ENCODE results near the gene TMEM117.

The TMEM117 gene

GRCh38 chr12:43980627-43981191 is 144.8 kb downstream of the TMEM117 start:
- Mint-ChIP-seq H3K4me3 (no peak overlapping the region), H3K27ac (no peak overlapping the region), H3K9me3 (peaks cover 28% of the 10 kb centered on the region), H3K4me1 (no peaks in the 10 kb centered on the region), H3K36me3 (ENCODE audit: low read depth) (peaks cover 14% of the 10 kb centered on the region), H3K27me3 (no peaks in the 10 kb centered on the region)
- no peak for ATAC-seq
- DNase-seq: no peak

- Mint-ChIP-seq H3K4me3 (no peak overlapping the region), H3K27me3 (no peaks in the 10 kb centered on the region), H3K36me3 (ENCODE audit: low read depth) (peaks cover 12% of the 10 kb centered on the region), H3K27ac (no peak overlapping the region), H3K9me3 (peaks cover 20% of the 10 kb centered on the region), H3K4me1 (no peaks in the 10 kb centered on the region)
- DNase-seq (no peak), ATAC-seq (no peak)
Measured at GRCh38 chr12:43981726-43982125, 145.8 kb downstream of the TMEM117 start.

GRCh38 chr12:43982544-43982943 is 146.7 kb downstream of the TMEM117 start:
- Mint-ChIP-seq H3K4me1 (no peaks in the 10 kb centered on the region), H3K27ac (no peak overlapping the region), H3K9me3 (peaks cover 17% of the 10 kb centered on the region), H3K27me3 (no peaks in the 10 kb centered on the region), H3K36me3 (ENCODE audit: low read depth) (peaks cover 12% of the 10 kb centered on the region), H3K4me3 (no peak overlapping the region)
- ATAC-seq (no peak), DNase-seq (no peak)

- H3K27ac Mint-ChIP-seq: peak overlapping the region; percentile 7
- H3K4me1 Mint-ChIP-seq: peaks cover 7% of the 10 kb centered on the region
- no peak for DNase-seq
- H3K9me3 Mint-ChIP-seq: no peaks in the 10 kb centered on the region
- H3K27me3 Mint-ChIP-seq: no peaks in the 10 kb centered on the region
- peak; percentile 57 for ATAC-seq
- no peaks in the 10 kb centered on the region for H3K36me3 Mint-ChIP-seq (ENCODE audit: low read depth)
- H3K4me3 Mint-ChIP-seq: no peak overlapping the region
Measured at GRCh38 chr12:43988838-43989560, 153.1 kb downstream of the TMEM117 start.

- DNase-seq (no peak), ATAC-seq (no peak)
- Mint-ChIP-seq H3K27me3 (no peaks in the 10 kb centered on the region), H3K27ac (no peak overlapping the region), H3K36me3 (ENCODE audit: low read depth) (no peaks in the 10 kb centered on the region), H3K4me1 (peaks cover 7% of the 10 kb centered on the region), H3K9me3 (no peaks in the 10 kb centered on the region), H3K4me3 (no peak overlapping the region)
Measured at GRCh38 chr12:43992856-43993255, 157.0 kb downstream of the TMEM117 start.

GRCh38 chr12:44000309-44000952 is 164.6 kb downstream of the TMEM117 start:
- DNase-seq (peak; percentile 5), ATAC-seq (peak; percentile 82)
- H3K4me3 Mint-ChIP-seq: no peak overlapping the region
- no peaks in the 10 kb centered on the region for H3K4me1 Mint-ChIP-seq
- H3K36me3 Mint-ChIP-seq (ENCODE audit: low read depth): peaks cover 2% of the 10 kb centered on the region
- H3K27ac Mint-ChIP-seq: no peak overlapping the region
- H3K27me3 Mint-ChIP-seq: no peaks in the 10 kb centered on the region
- no peaks in the 10 kb centered on the region for H3K9me3 Mint-ChIP-seq

GRCh38 chr12:44002607-44003006 is 166.7 kb downstream of the TMEM117 start:
- H3K36me3 Mint-ChIP-seq (ENCODE audit: low read depth): peaks cover 4% of the 10 kb centered on the region
- H3K27me3 Mint-ChIP-seq: no peaks in the 10 kb centered on the region
- no peaks in the 10 kb centered on the region for H3K4me1 Mint-ChIP-seq
- H3K27ac Mint-ChIP-seq: no peak overlapping the region
- DNase-seq (no peak), ATAC-seq (no peak)
- peaks cover under 1% of the 10 kb centered on the region for H3K9me3 Mint-ChIP-seq
- H3K4me3 Mint-ChIP-seq: no peak overlapping the region

- no peak for DNase-seq
- Mint-ChIP-seq H3K36me3 (ENCODE audit: low read depth) (peaks cover 4% of the 10 kb centered on the region), H3K9me3 (peaks cover 12% of the 10 kb centered on the region), H3K4me1 (no peaks in the 10 kb centered on the region), H3K27me3 (no peaks in the 10 kb centered on the region), H3K4me3 (no peak overlapping the region), H3K27ac (no peak overlapping the region)
- peak; percentile 37 for ATAC-seq
Measured at GRCh38 chr12:44003721-44004120, 167.8 kb downstream of the TMEM117 start.

- no peaks in the 10 kb centered on the region for H3K4me1 Mint-ChIP-seq
- ATAC-seq (no peak), DNase-seq (no peak)
- no peaks in the 10 kb centered on the region for H3K36me3 Mint-ChIP-seq (ENCODE audit: low read depth)
- H3K9me3 Mint-ChIP-seq: no peaks in the 10 kb centered on the region
- H3K27ac Mint-ChIP-seq: no peak overlapping the region
- H3K27me3 Mint-ChIP-seq: peaks cover 2% of the 10 kb centered on the region
- H3K4me3 Mint-ChIP-seq: no peak overlapping the region
Measured at GRCh38 chr12:44015333-44015941, 179.6 kb downstream of the TMEM117 start.

GRCh38 chr12:44017216-44017615 is 181.3 kb downstream of the TMEM117 start:
- no peak for ATAC-seq
- no peaks in the 10 kb centered on the region for H3K36me3 Mint-ChIP-seq (ENCODE audit: low read depth)
- DNase-seq: no peak
- H3K4me3 Mint-ChIP-seq: no peak overlapping the region
- H3K4me1 Mint-ChIP-seq: no peaks in the 10 kb centered on the region
- H3K9me3 Mint-ChIP-seq: no peaks in the 10 kb centered on the region
- peaks cover 2% of the 10 kb centered on the region for H3K27me3 Mint-ChIP-seq
- H3K27ac Mint-ChIP-seq: no peak overlapping the region

- DNase-seq (no peak), ATAC-seq (no peak)
- H3K27me3 Mint-ChIP-seq: peaks cover 2% of the 10 kb centered on the region
- H3K27ac Mint-ChIP-seq: no peak overlapping the region
- H3K4me1 Mint-ChIP-seq: no peaks in the 10 kb centered on the region
- H3K9me3 Mint-ChIP-seq: no peaks in the 10 kb centered on the region
- H3K4me3 Mint-ChIP-seq: no peak overlapping the region
- H3K36me3 Mint-ChIP-seq (ENCODE audit: low read depth): peaks cover 4% of the 10 kb centered on the region
Measured at GRCh38 chr12:44019118-44019517, 183.2 kb downstream of the TMEM117 start.

GRCh38 chr12:44020555-44020954 is 184.7 kb downstream of the TMEM117 start:
- no peak for ATAC-seq
- H3K9me3 Mint-ChIP-seq: no peaks in the 10 kb centered on the region
- no peak overlapping the region for H3K4me3 Mint-ChIP-seq
- H3K27ac Mint-ChIP-seq: no peak overlapping the region
- peaks cover 2% of the 10 kb centered on the region for H3K27me3 Mint-ChIP-seq
- peaks cover 4% of the 10 kb centered on the region for H3K36me3 Mint-ChIP-seq (ENCODE audit: low read depth)
- no peak for DNase-seq
- H3K4me1 Mint-ChIP-seq: no peaks in the 10 kb centered on the region

GRCh38 chr12:44021471-44021971 is 185.6 kb downstream of the TMEM117 start:
- no peak overlapping the region for H3K27ac Mint-ChIP-seq
- H3K36me3 Mint-ChIP-seq (ENCODE audit: low read depth): peaks cover 4% of the 10 kb centered on the region
- no peaks in the 10 kb centered on the region for H3K4me1 Mint-ChIP-seq
- H3K9me3 Mint-ChIP-seq: no peaks in the 10 kb centered on the region
- no peak overlapping the region for H3K4me3 Mint-ChIP-seq
- DNase-seq (no peak), ATAC-seq (no peak)
- no peaks in the 10 kb centered on the region for H3K27me3 Mint-ChIP-seq

- H3K27ac Mint-ChIP-seq: no peak overlapping the region
- H3K27me3 Mint-ChIP-seq: no peaks in the 10 kb centered on the region
- H3K9me3 Mint-ChIP-seq: peaks cover 9% of the 10 kb centered on the region
- no peak overlapping the region for H3K4me3 Mint-ChIP-seq
- no peaks in the 10 kb centered on the region for H3K4me1 Mint-ChIP-seq
- H3K36me3 Mint-ChIP-seq (ENCODE audit: low read depth): peaks cover 7% of the 10 kb centered on the region
- ATAC-seq: no peak
- DNase-seq: no peak
Measured at GRCh38 chr12:44025499-44025898, 189.6 kb downstream of the TMEM117 start.

GRCh38 chr12:44026046-44026445 is 190.2 kb downstream of the TMEM117 start:
- Mint-ChIP-seq H3K4me3 (no peak overlapping the region), H3K36me3 (ENCODE audit: low read depth) (peaks cover 8% of the 10 kb centered on the region), H3K27me3 (no peaks in the 10 kb centered on the region), H3K9me3 (peaks cover 9% of the 10 kb centered on the region), H3K27ac (no peak overlapping the region), H3K4me1 (no peaks in the 10 kb centered on the region)
- no peak for DNase-seq
- ATAC-seq: no peak
